Measurements from ENCODE around the gene PHF2. TPM values are rescaled to one million over a fixed set of nuclear protein-coding genes. Genes with fewer than 3 reads are reported as not detected.

PHF2 gene
- total RNA-seq, 2 experiments from 2014 or later = 25.5 to 26.8 TPM

Other genes with a start within 250 kb of the PHF2 start
- gene FAM120A, start 124.9 kb upstream of the PHF2 start, total RNA-seq = 100 to 1,000 TPM; 133 to 138 TPM
- 10 to 100 TPM; 41.4 to 43.1 TPM for gene FAM120AOS, start 123.0 kb upstream of the PHF2 start, total RNA-seq